GM19463 (cell line): Measurements from ENCODE around the gene OARD1.
"Not testable (repeated sequence)": the region's sequence is repeated elsewhere in the genome, so short reads cannot be mapped to it uniquely, and the experiment has no call there.

Source experiments
- ATAC-seq: cut with Tn5 transposase; IDR thresholded peaks from one replicate; pipeline ENCODE4 v1.9.1; 2021; ENCODE audit warnings: mild to moderate bottlenecking, moderate library complexity; ENCODE audit not compliant: unreplicated experiment

Gene OARD1, protein sequence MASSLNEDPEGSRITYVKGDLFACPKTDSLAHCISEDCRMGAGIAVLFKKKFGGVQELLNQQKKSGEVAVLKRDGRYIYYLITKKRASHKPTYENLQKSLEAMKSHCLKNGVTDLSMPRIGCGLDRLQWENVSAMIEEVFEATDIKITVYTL

DNA sequence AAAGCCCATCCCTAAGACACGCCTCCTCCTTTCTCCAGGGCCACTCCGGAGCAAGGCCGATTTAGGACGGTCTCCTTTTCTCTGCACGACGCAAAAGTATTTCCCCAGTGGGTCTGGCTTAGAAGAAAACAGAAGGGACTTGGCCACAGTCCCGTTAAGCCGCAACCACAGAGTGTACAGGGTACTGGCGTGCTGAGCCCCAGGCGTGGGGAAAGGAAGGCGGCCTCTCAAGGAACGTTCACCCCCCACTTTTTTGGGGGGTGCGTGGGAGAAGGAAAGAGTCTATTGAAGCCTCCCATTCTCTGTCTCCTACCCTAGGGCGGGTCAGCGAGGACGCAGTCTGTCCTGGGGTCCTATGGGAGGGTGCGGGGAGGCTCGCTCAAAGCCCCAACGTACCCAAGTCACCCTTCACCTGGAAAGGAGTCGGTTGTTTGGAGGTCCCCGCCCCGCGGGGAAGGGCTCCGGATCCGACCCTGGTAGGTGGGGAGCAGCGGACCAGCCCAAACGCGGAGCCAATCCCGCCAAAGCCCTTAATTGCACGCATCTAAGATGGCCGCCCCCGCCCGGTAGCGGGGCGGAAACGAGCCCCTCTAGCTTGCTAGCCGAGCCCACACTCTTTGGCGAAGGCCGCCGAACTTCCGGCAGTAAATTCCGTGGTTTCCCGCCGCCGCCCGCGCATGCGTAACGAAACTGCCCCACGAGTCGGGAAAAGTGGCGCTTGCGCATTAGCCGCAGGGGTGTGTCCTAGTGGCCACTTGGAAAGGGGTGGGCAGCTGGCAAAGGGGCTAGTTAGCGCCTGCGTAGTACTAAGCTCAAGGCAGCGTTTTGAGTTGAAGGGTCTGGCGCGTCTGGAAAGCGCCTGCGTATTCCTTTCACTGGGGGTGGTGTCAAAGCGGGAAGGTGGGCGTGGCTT, at the start of gene OARD1:
TSS of gene OARD1 (minus strand) at position 434 of the 913 bp plus-strand sequence. CDS start 722 bp downstream, outside the sequence.
- ATAC-seq = peak; percentile 63

DNA sequence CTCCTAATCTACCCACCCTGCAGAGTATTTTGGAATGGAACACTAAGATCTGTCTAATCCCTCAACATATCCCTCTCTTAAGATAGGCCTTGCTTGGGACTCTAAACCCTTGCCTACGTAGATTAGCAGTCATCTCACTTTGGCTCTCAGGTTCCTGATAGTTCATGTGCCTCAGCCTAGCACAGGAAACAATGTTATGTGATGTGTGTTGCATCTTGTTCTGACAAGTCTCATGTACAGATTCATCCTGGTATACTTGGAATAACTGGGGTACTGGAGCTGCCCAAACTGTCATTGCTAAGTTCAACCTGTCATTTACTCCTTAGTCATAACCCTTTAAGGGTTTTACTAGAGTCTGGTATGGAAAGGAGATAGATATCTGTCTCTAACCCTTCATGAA, 47.9 kb upstream of the OARD1 start:
- ATAC-seq = no peak

DNA sequence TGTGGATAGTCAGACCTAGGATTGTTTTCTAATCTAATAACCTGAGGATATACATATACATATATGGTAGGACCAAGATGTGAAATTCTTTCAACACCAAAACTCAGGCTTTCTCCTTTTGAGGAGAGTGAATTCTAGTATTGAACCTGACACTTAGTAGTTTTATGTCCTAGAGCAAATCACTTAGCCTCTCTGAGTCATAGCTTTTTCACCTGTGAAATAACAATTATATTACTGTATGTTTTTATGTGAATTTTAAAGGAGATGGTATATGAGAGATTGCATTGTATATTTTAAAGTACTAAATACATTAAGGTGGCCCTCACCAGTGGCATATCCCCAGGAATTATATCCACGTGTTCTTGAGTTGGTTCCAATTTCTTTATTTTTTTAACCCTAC, 47.4 kb upstream of the OARD1 start:
- ATAC-seq = no peak

DNA sequence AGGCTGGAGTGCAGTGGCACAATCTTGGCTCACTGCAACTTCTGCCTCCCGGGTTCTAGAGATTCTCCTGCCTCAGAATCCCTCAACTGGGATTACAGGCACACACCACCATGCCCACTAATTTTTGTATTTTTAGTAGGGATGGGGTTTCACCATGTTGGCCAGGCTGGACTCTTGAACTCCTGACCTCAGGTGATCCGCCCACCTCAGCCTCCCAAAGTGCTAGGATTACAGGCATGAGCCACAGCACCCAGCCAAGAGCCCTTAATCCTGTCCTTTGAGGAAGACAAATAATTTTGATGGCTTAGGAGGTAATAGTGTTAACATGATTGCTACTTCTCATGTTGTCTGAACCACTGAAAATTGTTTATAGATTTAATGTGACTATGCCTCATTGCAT, 42.9 kb upstream of the OARD1 start:
- not testable (repeated sequence) for ATAC-seq

DNA sequence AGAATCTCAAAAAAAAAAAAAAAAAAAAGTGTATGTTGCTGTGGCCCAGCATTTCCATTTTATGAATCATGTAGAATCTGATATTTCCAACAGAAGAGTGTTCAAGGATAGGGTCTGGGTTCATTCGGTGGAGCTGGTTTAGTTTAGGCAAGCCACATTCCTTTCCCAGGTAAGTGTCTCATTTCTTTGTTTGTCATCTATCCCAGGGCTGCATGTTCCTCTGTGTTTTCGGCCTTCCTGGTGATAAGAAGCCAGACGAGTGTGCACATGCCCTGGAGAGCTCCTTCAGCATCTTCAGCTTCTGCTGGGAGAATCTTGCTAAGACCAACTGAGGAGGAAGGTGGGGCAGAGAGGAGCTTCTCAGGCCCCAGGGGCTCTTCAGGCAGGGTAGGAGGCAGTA, 38.9 kb upstream of the OARD1 start:
- no peak for ATAC-seq

DNA sequence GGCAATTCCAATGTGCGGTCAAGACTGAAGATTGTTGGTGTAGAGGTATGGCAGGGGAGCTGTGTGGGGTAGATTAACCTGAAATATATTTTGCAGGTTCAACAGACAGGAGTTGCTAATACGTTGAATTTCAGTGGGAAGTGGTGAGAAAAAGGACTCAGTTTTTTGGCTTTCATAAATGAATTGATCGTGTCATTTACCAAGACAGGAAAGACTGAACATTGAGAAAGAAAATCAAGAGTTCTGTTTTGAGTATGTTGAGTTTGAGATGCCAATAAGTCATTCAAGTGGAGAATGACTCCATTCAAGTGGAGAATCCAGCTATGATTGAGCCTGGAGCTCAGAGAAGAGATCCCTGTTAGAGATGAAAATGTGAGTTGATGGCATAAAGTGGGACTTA, 31.7 kb upstream of the OARD1 start:
- ATAC-seq = no peak

DNA sequence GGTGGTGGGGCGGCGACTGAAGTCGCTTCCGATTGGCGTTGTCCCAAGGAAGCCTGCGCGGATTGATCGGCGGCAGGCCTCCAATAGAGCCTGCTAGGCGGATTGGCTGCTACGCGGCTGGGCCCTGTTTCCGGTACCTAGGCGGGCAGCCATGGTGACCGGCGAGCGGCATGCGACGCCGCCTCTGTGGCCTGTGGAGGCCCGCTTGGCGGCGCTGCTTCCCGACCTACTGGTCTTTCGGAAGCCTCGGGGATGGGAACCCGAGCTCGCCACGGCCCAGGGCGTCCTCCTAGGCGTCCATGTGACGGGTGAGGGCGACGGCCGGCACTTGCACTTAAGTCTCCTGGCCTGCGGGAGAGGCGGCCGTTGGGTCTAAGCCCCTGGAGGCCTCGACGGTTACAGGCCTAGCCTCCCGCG, 28.7 kb upstream of the OARD1 start:
- no peak for ATAC-seq

DNA sequence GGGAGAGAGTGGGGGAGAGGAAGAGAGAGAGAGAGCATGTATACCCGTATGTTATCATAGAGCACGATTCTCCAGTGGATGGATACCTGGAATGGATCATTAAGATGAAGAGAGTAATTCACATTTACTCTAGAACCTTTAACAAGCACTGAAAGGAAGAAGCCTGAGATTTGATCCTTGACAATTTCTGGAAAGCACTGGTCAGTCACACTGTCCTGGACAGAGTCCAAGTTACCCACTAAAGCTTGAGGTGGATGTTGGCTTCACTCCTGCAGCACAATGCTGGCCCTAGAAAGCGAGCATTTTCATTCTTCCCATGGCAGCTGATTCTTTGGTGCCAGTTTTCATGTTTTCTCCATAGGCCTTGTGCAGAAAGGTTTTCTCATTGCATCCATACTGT, 26.2 kb upstream of the OARD1 start:
- ATAC-seq = no peak

DNA sequence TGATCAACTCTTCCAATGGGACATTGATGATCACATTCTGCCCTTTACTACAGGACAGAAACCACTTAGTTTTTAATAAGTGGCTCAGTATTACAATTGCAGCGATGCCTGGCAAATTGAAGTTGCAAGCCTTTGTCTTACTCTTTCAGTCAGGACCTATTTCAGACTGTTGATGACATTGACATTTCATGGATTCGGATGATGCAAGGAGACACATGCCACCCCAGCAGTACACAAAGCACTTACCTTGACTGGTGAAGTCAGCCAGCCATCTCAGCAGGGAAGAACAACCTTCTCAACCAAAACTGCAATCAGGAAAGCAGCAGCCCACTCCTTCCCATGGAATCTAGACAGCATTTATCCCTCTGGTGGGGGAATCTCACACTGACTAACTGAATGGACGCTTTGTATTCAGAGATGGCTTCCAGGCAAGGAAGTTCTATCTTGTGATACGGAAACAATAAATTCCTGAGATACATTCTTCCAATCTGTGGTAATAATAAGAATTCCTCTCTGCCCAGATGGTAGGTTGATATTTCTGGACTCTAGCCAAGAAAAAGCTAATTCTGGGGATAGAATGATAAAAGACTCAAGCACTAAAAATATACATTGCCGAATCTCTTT, 25.4 kb upstream of the OARD1 start:
- ATAC-seq = no peak

DNA sequence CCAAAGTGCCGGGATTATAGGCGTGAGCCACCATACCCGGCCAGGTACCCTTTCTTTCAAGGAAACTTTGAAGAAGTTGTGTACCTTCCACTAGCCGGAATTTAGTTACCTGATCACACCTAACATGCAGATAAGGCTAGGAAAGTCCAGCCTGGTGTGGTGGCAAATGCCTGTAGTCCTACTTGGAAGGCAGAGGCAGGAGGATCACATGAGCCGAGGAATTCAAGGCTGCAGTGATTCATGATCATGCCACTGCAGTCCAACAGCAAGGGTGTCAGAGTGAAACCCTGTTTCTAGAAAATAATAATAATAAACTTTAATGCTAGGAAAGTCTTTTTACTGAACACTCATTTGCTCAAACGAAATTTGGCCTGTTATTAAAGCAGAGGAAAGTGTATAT, 21.6 kb upstream of the OARD1 start:
- ATAC-seq = no peak

DNA sequence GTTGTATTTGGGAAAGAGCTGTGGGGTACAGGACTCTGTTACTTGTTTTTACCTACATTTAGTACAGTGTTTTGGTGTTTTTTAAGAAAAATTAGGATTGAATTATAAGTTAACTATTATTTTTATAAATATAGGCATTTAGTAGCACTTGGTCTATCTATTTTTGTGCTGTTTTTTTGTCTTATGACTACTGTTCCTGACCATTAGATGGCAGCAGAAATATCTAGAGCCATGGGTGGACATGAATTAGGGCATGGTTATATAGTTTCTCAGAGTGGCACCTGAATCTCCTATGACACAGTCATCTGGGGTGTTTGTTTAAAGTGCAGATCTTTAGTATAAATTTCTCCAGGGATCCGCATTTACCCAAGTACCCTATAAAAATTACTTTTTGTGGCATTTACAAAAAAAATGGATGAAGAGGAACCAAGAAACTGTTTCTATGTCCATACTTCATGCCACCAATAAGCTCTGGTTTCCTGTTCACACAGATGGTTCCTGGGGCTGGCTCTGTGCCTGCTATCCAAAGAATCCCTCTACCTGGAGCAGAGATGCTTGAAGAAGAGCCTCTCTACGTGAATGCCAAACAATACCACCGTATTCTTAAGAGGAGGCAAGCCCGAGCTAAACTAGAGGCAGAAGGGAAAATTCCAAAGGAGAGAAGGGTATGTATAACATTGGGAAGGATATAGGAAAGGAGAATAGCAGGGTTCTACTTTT, 20.4 kb upstream of the OARD1 start:
- ATAC-seq = no peak

DNA sequence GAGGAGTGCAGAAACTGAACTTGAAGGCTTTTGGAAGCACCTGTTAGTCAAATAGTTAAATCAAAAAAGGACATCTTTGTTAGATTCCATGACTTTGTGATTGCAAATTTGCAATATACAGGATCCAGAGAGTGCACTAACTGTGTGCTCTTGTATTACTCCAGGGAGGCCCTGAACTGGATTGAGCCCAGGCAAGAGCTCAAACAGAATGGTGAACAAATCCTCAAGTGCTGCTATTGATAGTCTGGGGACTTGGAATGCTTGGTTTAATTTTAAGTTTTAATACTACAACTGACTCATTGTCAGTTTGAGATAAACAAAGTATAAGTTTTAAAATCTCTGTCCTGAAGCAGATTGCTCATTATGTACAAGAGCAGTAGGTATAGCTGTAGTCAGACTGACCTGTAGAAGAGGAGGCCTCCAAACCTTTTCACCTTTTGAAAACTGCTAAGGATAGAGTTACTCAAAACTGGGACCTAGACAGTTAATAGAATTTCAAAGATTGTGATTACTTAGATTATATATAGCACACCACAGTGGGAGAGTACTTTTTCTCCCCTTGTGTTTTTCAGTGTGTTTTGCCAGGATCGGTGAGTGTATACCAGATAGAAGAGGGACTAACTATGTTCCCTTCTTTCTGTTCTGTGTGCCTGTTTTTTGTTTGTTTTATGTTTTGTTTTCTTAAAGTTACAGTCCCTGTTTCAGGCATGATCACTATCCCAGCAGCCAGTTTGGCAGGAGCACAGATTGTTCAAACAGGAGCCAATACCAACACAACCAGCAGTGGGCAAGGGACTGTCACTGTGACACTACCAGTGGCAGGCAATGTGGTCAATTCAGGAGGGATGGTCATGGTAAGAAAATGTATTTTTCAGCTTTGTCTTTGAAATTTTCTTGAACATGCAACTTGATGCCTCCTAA, 18.9 kb upstream of the OARD1 start:
- no peak for ATAC-seq

DNA sequence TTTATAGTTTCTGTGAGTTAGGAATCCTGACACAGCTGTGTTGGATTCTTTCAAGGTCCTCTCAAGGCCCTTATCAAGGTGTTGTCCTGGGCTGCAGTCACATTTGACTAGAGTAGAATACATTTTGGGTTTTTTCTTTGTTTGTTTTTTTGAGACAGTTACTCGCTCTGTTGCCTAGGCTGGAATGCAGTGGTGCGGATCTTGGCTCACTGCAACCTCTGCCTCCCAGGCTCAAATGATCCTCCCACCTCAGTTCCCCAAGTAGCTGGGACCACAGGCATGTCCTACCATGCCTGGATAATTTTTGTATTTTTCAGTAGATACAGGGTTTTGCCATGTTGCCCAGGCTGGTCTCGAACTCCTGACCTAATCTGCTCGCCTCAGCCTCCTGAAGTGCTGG, 16.3 kb upstream of the OARD1 start:
- ATAC-seq = no peak

DNA sequence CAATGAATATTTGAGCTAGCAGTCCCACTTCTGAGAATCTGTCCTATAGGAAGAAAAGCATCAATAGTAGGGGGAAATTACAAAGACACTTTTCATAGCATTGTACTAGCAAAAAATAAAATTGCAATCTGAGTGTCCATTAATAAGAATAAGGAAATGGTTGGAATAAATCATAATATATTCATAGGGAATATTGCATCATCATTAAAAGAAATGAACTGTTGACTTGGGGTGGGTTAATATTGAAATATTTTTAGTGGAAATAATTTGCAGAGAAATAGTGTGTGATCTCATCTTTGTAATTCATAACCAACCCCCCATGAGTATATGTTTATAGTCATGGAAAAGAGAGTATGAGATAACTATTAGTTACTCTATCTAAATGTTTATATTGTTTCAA, 13.0 kb upstream of the OARD1 start:
- ATAC-seq = no peak

DNA sequence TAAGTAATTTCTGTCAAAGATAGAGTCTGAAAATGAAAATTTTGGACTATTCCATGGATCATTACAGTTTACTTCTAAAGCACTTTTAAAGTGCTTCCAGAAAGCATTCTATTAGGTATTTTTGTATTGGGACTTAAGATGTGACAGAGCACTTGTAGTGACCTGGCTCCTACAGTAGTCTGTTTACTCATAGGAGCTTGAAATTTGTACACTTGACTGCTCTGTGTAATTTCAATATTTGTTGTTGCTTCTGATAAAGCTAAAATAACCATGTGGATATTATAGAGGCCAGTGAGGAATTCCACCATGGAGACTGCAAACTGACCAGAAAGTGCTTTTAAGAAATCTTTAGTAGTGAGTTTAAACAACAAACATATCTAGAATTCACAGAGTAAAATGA, 10.9 kb upstream of the OARD1 start:
- no peak for ATAC-seq

DNA sequence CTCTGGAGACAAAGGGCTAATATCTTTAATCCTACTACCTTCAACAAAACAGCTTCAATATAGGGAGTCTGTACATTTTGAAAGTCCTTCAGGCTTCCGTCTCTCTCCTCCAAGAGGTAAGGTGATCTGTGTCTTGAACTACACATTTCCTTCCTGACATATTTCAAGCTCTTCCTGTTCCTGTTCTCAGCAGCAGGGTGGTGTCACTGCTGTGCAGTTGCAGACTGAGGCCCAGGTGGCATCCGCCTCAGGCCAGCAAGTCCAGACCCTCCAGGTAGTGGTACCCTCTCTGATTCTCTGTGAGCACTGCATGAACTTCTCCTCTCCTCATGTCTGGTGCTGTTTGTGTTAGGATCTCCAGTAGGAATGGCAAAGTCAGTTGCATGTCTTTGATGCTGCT, 8.5 kb upstream of the OARD1 start:
- no peak for ATAC-seq

DNA sequence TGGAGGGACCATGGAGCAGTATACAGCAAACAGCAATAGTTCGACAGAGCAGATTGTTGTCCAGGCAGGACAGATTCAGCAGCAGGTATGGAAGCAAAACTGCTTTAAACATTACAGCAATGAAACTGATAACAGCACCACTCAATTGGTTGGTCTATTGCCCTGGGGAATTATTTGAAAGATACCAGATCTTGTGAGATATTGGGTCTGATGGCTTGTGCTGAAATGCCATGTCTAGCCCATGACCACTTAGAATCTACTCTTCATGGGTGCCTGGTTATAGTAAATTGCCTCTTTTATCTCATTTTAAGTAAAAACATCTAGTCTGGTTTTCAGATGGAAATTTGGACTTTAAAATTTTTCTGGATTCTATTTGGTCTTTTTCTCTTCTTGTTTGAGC, 6.9 kb upstream of the OARD1 start:
- ATAC-seq = no peak

DNA sequence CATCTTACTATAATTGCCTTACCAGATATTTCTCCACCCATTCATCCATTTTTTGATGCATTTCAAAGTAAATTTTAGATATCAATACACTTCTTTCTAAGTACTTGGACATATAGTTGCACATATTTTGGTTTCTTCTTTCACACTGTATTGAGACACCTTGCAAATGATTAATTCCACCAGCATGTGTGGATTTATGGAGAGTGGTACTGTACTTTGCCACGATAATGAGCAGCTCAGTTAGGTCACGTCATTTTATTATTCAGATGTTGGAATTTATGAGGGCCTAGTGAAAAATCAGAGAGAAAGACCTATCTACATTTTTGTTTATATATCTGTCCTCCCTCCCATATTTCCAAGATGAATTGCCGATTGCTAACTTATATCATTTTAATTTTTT, 5.9 kb upstream of the OARD1 start:
- ATAC-seq = no peak

DNA sequence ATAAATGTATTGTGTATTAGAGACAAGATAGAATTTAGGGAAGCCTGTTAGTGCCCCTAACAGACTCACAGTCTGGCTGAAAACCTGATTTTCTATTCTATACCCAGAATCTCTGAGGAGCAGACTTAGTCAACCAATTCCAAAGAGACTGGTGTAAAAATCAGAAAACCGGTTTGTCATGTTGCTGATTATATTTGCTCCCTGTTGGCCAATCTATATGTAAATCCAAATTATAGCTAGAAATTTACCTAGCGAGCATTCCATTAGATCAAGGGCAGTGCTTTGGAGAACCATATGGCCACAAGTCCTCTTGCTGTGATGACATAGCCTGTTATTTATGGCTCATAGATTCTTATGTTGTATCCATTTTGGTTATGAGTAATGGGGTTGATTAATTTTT, 5.4 kb upstream of the OARD1 start:
- no peak for ATAC-seq
